MM.1S (cell line): ENCODE data around the gene KIAA0319L.

Experiments used
- DNase-seq: peaks from one replicate; pipeline ENCODE4 v3.0.0-alpha.2; 2015
- H2AFZ ChIP-seq: fragments of 300-600 bp; sonication (generic); 2 replicates; pipeline ENCODE4 v1.6.0; 2016; ENCODE audit warnings: antibody characterized with exemption, low read length
- H3F3A ChIP-seq: fragments of 300-600 bp; sonication (generic); 2 replicates; pipeline ENCODE4 v1.6.1; 2016; ENCODE audit warnings: mild to moderate bottlenecking, antibody characterized with exemption, low read length, moderate library complexity, mixed read lengths; ENCODE audit not compliant: insufficient read depth
- H3K27ac ChIP-seq: fragments of 300-600 bp; sonication (generic); 2 replicates; pipeline ENCODE4 v1.5.1; 2016; ENCODE audit warnings: mild to moderate bottlenecking, low read length
- H3K27me3 ChIP-seq: fragments of 300-600 bp; sonication (generic); replicated peaks from 2 replicates; pipeline ENCODE4 v1.6.0; 2016; ENCODE audit warnings: low read length; ENCODE audit not compliant: insufficient read depth
- H3K36me3 ChIP-seq: fragments of 300-600 bp; sonication (generic); replicated peaks from 2 replicates; pipeline ENCODE4 v1.6.1; 2016; ENCODE audit warnings: mild to moderate bottlenecking, low read length, mixed read lengths; ENCODE audit not compliant: insufficient read depth
- H3K4me1 ChIP-seq: fragments of 300-600 bp; sonication (generic); 2 replicates; pipeline ENCODE4 v1.6.1; 2016; ENCODE audit warnings: low read length, mixed read lengths
- H3K4me2 ChIP-seq: fragments of 300-600 bp; sonication (generic); 2 replicates; pipeline ENCODE4 v1.6.0; 2016; ENCODE audit warnings: low read depth, low read length
- H3K4me3 ChIP-seq: fragments of 300-600 bp; sonication (generic); 2 replicates; pipeline ENCODE4 v1.5.1; 2016; ENCODE audit warnings: low read length, mixed read lengths
- H3K79me2 ChIP-seq: fragments of 300-600 bp; sonication (generic); 2 replicates; pipeline ENCODE4 v1.6.1; 2016; ENCODE audit warnings: mixed run types, low read length, mixed read lengths
- H3K9ac ChIP-seq: fragments of 300-600 bp; sonication (generic); 2 replicates; pipeline ENCODE4 v1.6.1; 2016; ENCODE audit warnings: low read length, mixed read lengths
- H3K9me2 ChIP-seq: fragments of 300-600 bp; sonication (generic); replicated peaks from 2 replicates; pipeline ENCODE4 v1.6.1; 2016; ENCODE audit warnings: mild to moderate bottlenecking, low read length, mixed read lengths; ENCODE audit not compliant: insufficient read depth
- H3K9me3 ChIP-seq: fragments of 300-600 bp; sonication (generic); replicated peaks from 2 replicates; pipeline ENCODE4 v1.6.1; 2016; ENCODE audit warnings: mild to moderate bottlenecking, low read length, mixed read lengths; ENCODE audit not compliant: insufficient read depth
- H4K20me1 ChIP-seq: fragments of 300-600 bp; sonication (generic); 2 replicates; pipeline ENCODE4 v1.6.1; 2016; ENCODE audit warnings: mild to moderate bottlenecking, low read length, moderate library complexity, mixed read lengths; ENCODE audit not compliant: insufficient read depth
- CTCF ChIP-seq: fragments of 300-600 bp; sonication (generic); IDR thresholded peaks from 2 replicates; pipeline ENCODE4 v1.5.1; 2016; ENCODE audit warnings: antibody characterized with exemption, low read length, mixed read lengths
- EZH2 ChIP-seq: fragments of 300-600 bp; sonication (generic); optimal IDR thresholded peaks from 2 replicates; pipeline ENCODE3; 2017; ENCODE audit warnings: low read depth, mild to moderate bottlenecking, antibody characterized with exemption, low read length, mixed read lengths
- EZH2phosphoT487 ChIP-seq: fragments of 300-600 bp; sonication (generic); IDR thresholded peaks from 2 replicates; pipeline ENCODE4 v1.6.1; 2018; ENCODE audit warnings: antibody characterized with exemption, low read length

Gene KIAA0319L

GRCh38 chr1:35481229-35481628, 76.0 kb downstream of the KIAA0319L start:
- H3K4me3 ChIP-seq = no peak overlapping the region
- no peaks in the 10 kb centered on the region for H3K36me3 ChIP-seq
- H3F3A ChIP-seq = no peaks in the 10 kb centered on the region
- no peak overlapping the region for H3K4me2 ChIP-seq
- no peak overlapping the region for H3K27ac ChIP-seq
- no peaks in the 10 kb centered on the region for H3K4me1 ChIP-seq
- no peaks in the 10 kb centered on the region for H3K9me3 ChIP-seq
- H3K9me2 ChIP-seq = no peaks in the 10 kb centered on the region
- no peaks in the 10 kb centered on the region for H3K27me3 ChIP-seq
- no peak for TF ChIP-seq EZH2
- TF ChIP-seq EZH2phosphoT487 = no peak
- TF ChIP-seq CTCF = no peak
- no peaks in the 10 kb centered on the region for H4K20me1 ChIP-seq
- no peak for DNase-seq
- no peak overlapping the region for H3K9ac ChIP-seq
- H3K79me2 ChIP-seq = no peaks in the 10 kb centered on the region
- H2AFZ ChIP-seq = no peak overlapping the region

GRCh38 chr1:35477870-35478269, 79.3 kb downstream of the KIAA0319L start:
- no peak overlapping the region for H3K27ac ChIP-seq
- H3F3A ChIP-seq = no peaks in the 10 kb centered on the region
- H3K9me3 ChIP-seq = no peaks in the 10 kb centered on the region
- H3K36me3 ChIP-seq = no peaks in the 10 kb centered on the region
- H3K4me2 ChIP-seq = no peak overlapping the region
- no peak overlapping the region for H3K9ac ChIP-seq
- no peak overlapping the region for H3K4me3 ChIP-seq
- no peaks in the 10 kb centered on the region for H3K79me2 ChIP-seq
- no peaks in the 10 kb centered on the region for H3K9me2 ChIP-seq
- DNase-seq = no peak
- no peaks in the 10 kb centered on the region for H3K27me3 ChIP-seq
- H4K20me1 ChIP-seq = no peaks in the 10 kb centered on the region
- H3K4me1 ChIP-seq = no peaks in the 10 kb centered on the region
- H2AFZ ChIP-seq = no peak overlapping the region
- TF ChIP-seq EZH2 (no peak), EZH2phosphoT487 (no peak), CTCF (no peak)

GRCh38 chr1:35475856-35476674, 81.1 kb downstream of the KIAA0319L start:
- H3K79me2 ChIP-seq = no peaks in the 10 kb centered on the region
- H4K20me1 ChIP-seq = no peaks in the 10 kb centered on the region
- no peaks in the 10 kb centered on the region for H3K9me3 ChIP-seq
- H3K4me2 ChIP-seq = no peak overlapping the region
- H3K9ac ChIP-seq = no peak overlapping the region
- H3K27me3 ChIP-seq = no peaks in the 10 kb centered on the region
- no peaks in the 10 kb centered on the region for H3F3A ChIP-seq
- H3K4me3 ChIP-seq = no peak overlapping the region
- no peak for DNase-seq
- no peak overlapping the region for H3K27ac ChIP-seq
- no peaks in the 10 kb centered on the region for H3K9me2 ChIP-seq
- H3K36me3 ChIP-seq = no peaks in the 10 kb centered on the region
- no peak overlapping the region for H2AFZ ChIP-seq
- no peaks in the 10 kb centered on the region for H3K4me1 ChIP-seq
- TF ChIP-seq CTCF (no peak), EZH2 (no peak), EZH2phosphoT487 (no peak)
